ENCODE measurements around the gene ARPP21.

The ARPP21 gene

GRCh38 chr3:35675621-35676020 is 36.3 kb downstream of the ARPP21 start:
- no peak for DNase-seq (ENCODE audit: low read depth)

GRCh38 chr3:35677797-35678196 is 38.5 kb downstream of the ARPP21 start:
- DNase-seq (ENCODE audit: low read depth): no peak

- DNase-seq (ENCODE audit: low read depth): no peak
Measured at GRCh38 chr3:35678643-35679161, 39.4 kb downstream of the ARPP21 start.

DNA sequence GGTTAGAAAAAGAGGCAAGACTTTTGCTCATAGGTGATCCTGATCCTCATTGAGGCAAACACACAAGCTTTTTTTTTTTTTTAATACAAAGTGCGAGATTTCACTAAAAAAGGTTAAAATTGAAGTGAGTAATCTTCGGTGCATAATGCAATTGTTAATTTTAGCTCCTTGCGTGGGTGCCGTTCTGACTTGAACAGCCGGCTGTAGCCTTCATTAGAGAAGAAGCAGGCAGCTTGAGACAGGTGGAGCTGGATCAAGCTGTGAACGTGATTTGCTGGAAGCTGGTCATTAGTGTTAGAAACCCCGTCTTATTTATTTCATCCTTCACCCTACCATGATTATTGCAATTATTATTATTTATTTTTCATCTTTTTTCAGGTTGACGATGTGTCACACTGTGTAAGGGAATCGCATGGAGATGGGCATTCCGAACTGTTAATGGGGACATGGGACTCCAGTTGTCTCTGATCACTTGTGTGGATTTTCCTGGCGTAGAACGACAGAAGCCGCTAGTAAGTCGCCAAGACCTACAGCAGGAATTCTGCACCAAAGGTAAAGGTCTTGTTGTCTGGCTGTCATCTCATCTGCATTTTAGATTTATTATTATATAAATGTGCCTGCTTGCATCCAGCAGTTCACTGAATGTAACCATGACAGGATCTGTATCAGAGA is 40.2 kb downstream of the ARPP21 start:
- no peak for DNase-seq (ENCODE audit: low read depth)

DNA sequence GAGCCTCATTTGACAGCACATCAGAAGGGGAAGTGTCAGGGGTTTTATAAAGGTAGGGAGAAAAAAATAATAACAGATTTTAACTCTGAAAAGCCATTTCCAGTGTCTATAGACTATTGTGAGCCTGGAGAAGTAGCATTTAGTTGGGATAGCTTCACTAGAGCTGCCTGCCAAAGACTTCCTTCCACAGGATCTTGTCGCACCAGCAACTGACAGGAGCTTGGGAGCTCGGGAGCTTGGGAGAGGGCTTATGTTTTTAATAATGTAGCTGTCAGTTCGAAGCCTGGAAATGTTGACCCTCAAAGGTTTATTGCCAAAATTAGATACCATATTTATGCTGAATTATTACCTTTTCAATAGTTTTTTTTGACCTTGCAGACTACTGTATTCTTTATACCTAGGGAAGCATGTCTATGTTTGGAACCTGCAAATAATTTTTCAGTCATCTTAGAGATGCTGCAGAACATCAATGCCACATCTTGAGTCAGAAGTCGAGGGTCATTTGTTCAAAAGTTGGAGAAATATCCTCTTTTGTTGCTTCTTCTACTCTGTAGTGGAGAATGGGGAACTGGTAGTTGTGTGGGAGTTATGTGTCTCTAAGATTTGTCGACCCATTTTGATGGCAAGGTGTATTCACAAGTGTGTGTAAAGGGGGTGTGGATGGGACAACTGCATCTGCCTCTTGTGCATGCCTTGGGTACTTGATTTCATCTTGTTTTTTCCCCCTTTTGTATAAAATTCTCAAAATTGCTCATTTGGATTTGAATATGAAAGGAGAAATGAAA is 41.7 kb downstream of the ARPP21 start:
- no peak for DNase-seq (ENCODE audit: low read depth)

GRCh38 chr3:35685153-35685552 is 45.8 kb downstream of the ARPP21 start:
- DNase-seq (ENCODE audit: low read depth): no peak

- DNase-seq (ENCODE audit: low read depth): no peak
Measured at GRCh38 chr3:35688826-35689225, 49.5 kb downstream of the ARPP21 start.

- DNase-seq (ENCODE audit: low read depth): no peak
Measured at GRCh38 chr3:35690271-35690670, 50.9 kb downstream of the ARPP21 start.

DNA sequence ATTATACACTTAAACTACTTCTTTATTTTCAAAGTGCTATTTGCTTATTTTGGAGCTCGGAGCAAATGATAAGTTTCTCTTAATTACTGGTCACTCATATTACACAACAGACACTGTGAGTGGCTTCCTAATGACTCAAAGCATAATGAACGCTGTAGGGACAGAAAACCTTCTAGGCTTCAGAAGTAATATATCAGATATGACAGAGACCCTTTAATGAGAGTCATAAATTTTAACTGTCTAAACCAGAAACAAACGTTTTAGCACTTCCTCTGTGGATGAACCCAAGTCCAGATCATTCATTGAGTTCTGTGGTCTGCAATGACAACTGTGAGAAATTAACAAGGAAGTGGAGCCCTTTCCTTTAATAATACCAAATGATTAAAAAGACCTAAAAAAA is 66.6 kb downstream of the ARPP21 start:
- no peak for DNase-seq (ENCODE audit: low read depth)

GRCh38 chr3:35707904-35708303 is 68.6 kb downstream of the ARPP21 start:
- no peak for DNase-seq (ENCODE audit: low read depth)

DNA sequence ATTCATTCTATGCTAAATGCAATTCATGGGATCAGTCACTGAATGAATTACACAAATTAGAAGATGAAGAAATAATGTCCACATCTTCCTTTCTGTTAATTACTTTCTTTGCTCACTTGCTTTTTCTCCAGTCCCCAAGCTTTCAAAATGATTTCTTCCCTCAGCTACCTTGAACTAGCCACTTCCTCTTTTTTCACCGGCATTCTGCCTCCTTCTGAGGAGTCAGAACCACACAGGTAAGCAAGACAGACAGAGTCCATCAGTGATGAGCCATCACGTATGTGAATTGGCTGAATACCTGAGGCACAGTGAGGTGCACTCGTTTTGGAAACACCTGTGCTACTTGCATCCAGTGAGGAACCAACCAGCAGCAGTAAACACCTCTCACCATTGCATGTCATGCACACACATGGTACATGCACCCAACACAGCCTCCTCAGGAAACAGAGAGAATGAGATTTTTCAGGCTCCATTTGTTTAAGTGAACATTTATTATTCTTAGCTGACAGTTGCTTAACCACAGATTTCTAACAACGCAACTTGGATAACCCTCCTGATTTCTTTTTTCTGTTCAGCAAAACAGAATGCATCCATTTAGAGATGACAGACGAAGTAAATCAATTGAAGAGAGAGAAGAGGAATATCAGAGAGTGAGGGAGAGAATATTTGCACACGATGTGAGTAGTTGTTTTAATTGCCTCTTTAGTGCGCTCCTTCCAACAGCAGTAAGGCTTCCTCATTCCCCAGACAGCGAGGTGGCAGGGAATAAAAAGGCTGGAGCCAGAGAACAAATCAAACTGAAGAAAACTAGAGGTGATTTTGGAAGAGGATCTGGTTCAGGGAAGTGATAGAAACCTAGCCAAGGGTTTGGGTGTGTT is 69.3 kb downstream of the ARPP21 start:
- DNase-seq (ENCODE audit: low read depth): no peak

DNA sequence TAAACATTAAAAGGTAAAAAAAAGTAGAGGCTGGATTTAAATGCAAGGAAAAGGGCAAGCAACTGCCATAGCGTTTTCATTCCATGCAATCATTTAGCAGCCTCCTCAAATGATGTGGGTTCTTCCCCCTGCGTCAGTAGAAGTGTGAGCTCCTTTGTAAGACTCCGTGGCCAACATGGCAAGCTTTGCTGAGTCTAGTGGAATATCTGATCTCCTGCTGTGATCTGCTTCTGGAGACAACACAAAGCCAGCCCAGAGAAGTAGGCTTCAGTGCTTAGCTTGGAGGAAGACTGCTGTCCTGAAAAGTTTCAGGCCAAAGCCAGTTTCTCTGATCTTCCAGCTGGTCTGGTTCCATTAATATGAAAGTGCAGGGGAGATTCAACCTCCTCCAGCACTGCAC is 70.4 kb downstream of the ARPP21 start:
- no peak for DNase-seq (ENCODE audit: low read depth)

GRCh38 chr3:35710554-35710953 is 71.2 kb downstream of the ARPP21 start:
- DNase-seq (ENCODE audit: low read depth): no peak

DNA sequence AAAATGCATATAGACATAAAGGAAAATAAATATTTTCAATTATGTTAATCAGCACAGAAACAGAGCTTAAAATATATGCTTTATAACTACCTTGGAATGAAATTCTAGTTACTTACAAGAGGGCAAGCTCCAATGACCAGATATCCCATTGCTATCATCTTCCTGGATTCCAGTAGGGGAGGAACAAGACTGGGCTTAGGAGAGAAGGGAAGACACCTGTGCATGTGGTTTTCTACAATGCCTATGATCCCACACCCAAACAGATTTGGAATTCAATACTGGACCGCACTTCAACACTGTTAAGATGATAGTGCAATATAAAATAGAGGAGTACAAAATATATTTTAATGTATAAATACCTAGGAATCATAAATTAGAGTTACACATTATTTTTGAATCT is 79.6 kb downstream of the ARPP21 start:
- DNase-seq (ENCODE audit: low read depth): no peak

- DNase-seq (ENCODE audit: low read depth): no peak
Measured at GRCh38 chr3:35721628-35722027, 82.3 kb downstream of the ARPP21 start.

- no peak for DNase-seq (ENCODE audit: low read depth)
Measured at GRCh38 chr3:35722902-35723301, 83.6 kb downstream of the ARPP21 start.

- DNase-seq (ENCODE audit: low read depth): no peak
Measured at GRCh38 chr3:35723480-35724097, 84.3 kb downstream of the ARPP21 start.

DNA sequence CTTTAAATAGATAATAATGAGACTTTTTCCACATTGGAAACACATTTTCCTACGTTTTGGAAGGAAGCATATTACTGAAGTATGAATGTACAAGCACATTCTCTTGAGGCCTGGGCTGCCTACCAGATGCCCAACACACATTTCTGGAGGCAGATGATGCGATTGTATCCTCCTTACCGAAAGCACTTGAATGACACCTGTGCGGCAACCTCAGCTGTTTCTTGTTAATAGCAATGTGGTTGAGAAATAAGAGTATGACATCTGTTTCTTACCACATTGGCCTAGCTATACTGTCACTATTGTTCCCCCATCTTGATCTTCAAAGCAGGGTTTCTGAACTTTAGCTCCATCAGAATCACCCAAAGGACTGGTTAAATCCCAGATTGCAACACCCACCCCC is 84.8 kb downstream of the ARPP21 start:
- DNase-seq (ENCODE audit: low read depth): no peak

GRCh38 chr3:35727179-35727578 is 87.9 kb downstream of the ARPP21 start:
- no peak for DNase-seq (ENCODE audit: low read depth)

GRCh38 chr3:35733341-35733740 is 94.0 kb downstream of the ARPP21 start:
- no peak for DNase-seq (ENCODE audit: low read depth)

DNA sequence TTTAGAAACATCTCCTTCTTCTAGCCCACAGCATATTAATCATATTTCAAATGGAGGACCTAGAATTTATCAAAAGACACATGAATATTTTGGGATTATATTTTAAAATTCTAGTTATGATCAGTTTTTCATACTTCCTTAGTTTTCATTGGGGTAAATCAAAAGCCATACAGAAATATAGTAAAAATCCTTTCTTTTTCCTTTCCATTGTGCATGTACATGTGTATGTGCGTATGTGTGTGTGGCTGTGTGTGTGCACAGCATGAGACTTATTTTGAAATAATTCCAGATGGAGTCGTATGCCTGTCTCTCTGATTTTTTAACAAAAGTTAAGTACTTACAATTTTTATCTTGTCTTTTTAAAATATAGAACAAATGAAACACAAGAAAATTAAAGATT is 94.5 kb downstream of the ARPP21 start:
- DNase-seq (ENCODE audit: low read depth): no peak

- no peak for DNase-seq (ENCODE audit: low read depth)
Measured at GRCh38 chr3:35737080-35737479, 97.8 kb downstream of the ARPP21 start.
